SKM-1 treated with dmso at 0.1 percent for 144 hours (cell line): ENCODE data around the gene DLK1.

Source experiments
- DNase-seq: peaks from one replicate; lab custom pipeline; 2025; ENCODE audit not compliant: unreplicated experiment; lab: John Stamatoyannopoulos, UW

Gene DLK1

GRCh38 chr14:100754020-100754419 lies 27.3 kb downstream of the DLK1 start:
- DNase-seq: no peak

- DNase-seq: no peak
Observed at GRCh38 chr14:100755649-100756048, 29.0 kb downstream of the DLK1 start.

- no peak for DNase-seq
Observed at GRCh38 chr14:100761481-100761880, 34.8 kb downstream of the DLK1 start.

GRCh38 chr14:100762089-100762515 lies 35.4 kb downstream of the DLK1 start:
- DNase-seq: peak; percentile 3

- no peak for DNase-seq
Observed at GRCh38 chr14:100762901-100763300, 36.2 kb downstream of the DLK1 start.

GRCh38 chr14:100764471-100765115 lies 37.9 kb downstream of the DLK1 start:
- DNase-seq: no peak

- no peak for DNase-seq
Observed at GRCh38 chr14:100765296-100765695, 38.6 kb downstream of the DLK1 start.

- DNase-seq: no peak
Observed at GRCh38 chr14:100765991-100766390, 39.3 kb downstream of the DLK1 start.

GRCh38 chr14:100767003-100767787 lies 40.5 kb downstream of the DLK1 start:
- DNase-seq: no peak

- no peak for DNase-seq
Observed at GRCh38 chr14:100767788-100768536, 41.3 kb downstream of the DLK1 start.

GRCh38 chr14:100769035-100769939 lies 42.6 kb downstream of the DLK1 start:
- DNase-seq: no peak

- no peak for DNase-seq
Observed at GRCh38 chr14:100770046-100770445, 43.4 kb downstream of the DLK1 start.

GRCh38 chr14:100770605-100771120 lies 44.0 kb downstream of the DLK1 start:
- no peak for DNase-seq

- no peak for DNase-seq
Observed at GRCh38 chr14:100771121-100771800, 44.6 kb downstream of the DLK1 start.

GRCh38 chr14:100772607-100773165 lies 46.0 kb downstream of the DLK1 start:
- DNase-seq: no peak

- no peak for DNase-seq
Observed at GRCh38 chr14:100773331-100774163, 46.9 kb downstream of the DLK1 start.

GRCh38 chr14:100774164-100774537 lies 47.5 kb downstream of the DLK1 start:
- no peak for DNase-seq

- no peak for DNase-seq
Observed at GRCh38 chr14:100775351-100775830, 48.7 kb downstream of the DLK1 start.
